Kidney (tissue), 14 donors: ENCODE data around the gene LCK. TPM values are rescaled to one million over a fixed set of nuclear protein-coding genes. Genes with fewer than 3 reads are reported as not detected.

ENCODE experiments used
- DNase-seq, 5 donors: peaks; one replicate each; pipeline ENCODE4 v3.0.0-alpha.2; 2013 to 2020
- FAIRE-seq: peaks from 2 replicates; lab custom pipeline; 2012; peaks lifted over from hg19 to GRCh38; lab: Jason Lieb, UNC
- H3K27ac ChIP-seq, 2 donors: one replicate each; pipeline ENCODE4 v1.7.0; 2013; ENCODE audit warnings: low read depth in 2 of 2, low read length in 2 of 2, inconsistent platforms in 1 of 2
- H3K27me3 ChIP-seq: one replicate; pipeline ENCODE4 v1.7.1; 2013; ENCODE audit warnings: low read length, inconsistent platforms; ENCODE audit not compliant: control insufficient read depth, insufficient read depth
- H3K36me3 ChIP-seq, 3 donors: one replicate each; pipeline versions ENCODE4 v1.7.0 to v1.7.1; 2013; ENCODE audit warnings: low read length in 3 of 3, control low read depth in 1 of 3, inconsistent platforms in 1 of 3; ENCODE audit not compliant: insufficient read depth in 3 of 3, control insufficient read depth in 2 of 3
- H3K4me1 ChIP-seq, 3 donors: one replicate each; pipeline versions ENCODE4 v1.7.0 to v1.7.1; 2013; ENCODE audit warnings: low read length in 3 of 3, inconsistent platforms in 1 of 3, low read depth in 1 of 3; ENCODE audit not compliant: control insufficient read depth in 2 of 3, insufficient read depth in 2 of 3
- H3K4me3 ChIP-seq, 3 donors: one replicate each; pipeline versions ENCODE4 v1.7.0 to v1.8.1; 2013; ENCODE audit warnings: low read length in 3 of 3, control low read depth in 1 of 3, inconsistent platforms in 1 of 3
- H3K9ac ChIP-seq, 3 donors: one replicate each; pipeline versions ENCODE4 v1.7.0 to v1.7.1; 2013; ENCODE audit warnings: low read length in 3 of 3, control low read depth in 1 of 3, inconsistent platforms in 1 of 3
- H3K9me3 ChIP-seq, 3 donors: one replicate each; pipeline versions ENCODE4 v1.7.0 to v1.7.1; 2013; ENCODE audit warnings: low read length in 3 of 3, control low read depth in 1 of 3, inconsistent platforms in 1 of 3; ENCODE audit not compliant: control insufficient read depth in 2 of 3, insufficient read depth in 1 of 3
- CTCF ChIP-seq: IDR thresholded peaks from 3 replicates; pipeline ENCODE4 v1.5.1; 2012; ENCODE audit warnings: mild to moderate bottlenecking, moderate library complexity, borderline replicate concordance; ENCODE audit not compliant: insufficient read depth; ENCODE audit errors: extremely low read depth
- intact Hi-C: fragments of 100-400 bp; cut with DNase I; formaldehyde crosslinking; loops from one replicate; pipeline ENCODE4 v1.11.1; 2022
- polyA plus RNA-seq: library from polyadenylated mRNA; stranded (reverse); fragments of 350-450 nt; fragmentation: Illumina TruSeq; extraction: RNeasy Lipid Tissue Mini Kit (QIAGEN cat#74804); gene quantifications from one replicate; pipeline ENCODE4 v1.2.3, GENCODE V29; 2014; ENCODE audit warnings: low read depth, low replicate concordance; ENCODE audit not compliant: insufficient read depth
- total RNA-seq: library from RNA; stranded (reverse); fragmentation: NEBNext Ultra II Directional; extraction: Animal tissue kit (Norgen Biotek cat#: 25700); gene quantifications from one replicate; pipeline ENCODE4 v1.2.1, GENCODE V29; 2021
- donor health status: control.
- donor health status: control.
- donor health status: control.
- donor health status: control.
- donor health status: control.
- donor health status: DM: yes; HTN: yes; CAD: no.
- donor health status: Normal renal cell carcinoma (clear cell type).

Gene LCK
- total and polyA plus RNA-seq, 2 donors from 2014 or later, result 0.99 to 10.3 TPM

DNA sequence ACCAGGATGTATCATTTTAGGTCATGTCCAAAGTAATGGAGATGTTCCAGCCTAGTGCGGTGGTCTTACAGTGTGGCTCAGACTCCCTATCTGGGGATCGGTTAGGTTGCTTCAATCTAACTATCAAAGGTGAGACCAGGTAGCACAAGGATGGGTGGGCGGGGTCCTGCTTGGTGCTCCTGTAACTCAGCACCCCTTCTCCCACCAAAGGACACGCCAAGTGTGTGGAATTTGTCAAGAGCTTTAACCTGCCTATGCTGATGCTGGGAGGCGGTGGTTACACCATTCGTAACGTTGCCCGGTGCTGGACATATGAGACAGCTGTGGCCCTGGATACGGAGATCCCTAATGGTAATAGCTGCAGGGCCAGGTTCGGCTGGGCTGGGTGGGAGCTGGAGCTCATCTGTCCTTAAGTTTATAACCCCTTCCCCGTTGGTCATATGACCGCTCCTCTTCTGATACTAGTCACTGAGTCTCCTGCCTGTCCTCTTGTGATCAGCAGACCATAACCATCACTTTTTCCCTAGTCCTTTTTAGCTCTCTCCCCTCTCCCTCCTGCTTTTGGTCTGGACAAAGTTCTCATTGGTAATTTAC is 79.6 kb downstream of the LCK start:
- Histone ChIP-seq H3K9ac (no peak overlapping the region), H3K27ac (no peak overlapping the region), H3K36me3 (peaks cover 7 to 44% (median 27%) of the 10 kb centered on the region in 3 donors), H3K9me3 (no peaks in the 10 kb centered on the region), H3K4me3 (no peak overlapping the region), H3K27me3 (no peaks in the 10 kb centered on the region), H3K4me1 (peaks cover 0 to 8% (median 0%) of the 10 kb centered on the region in 3 donors)
- no peak for TF ChIP-seq CTCF
- intact Hi-C loops, result no loop called here
- no peak for FAIRE-seq
- DNase-seq, result peak; percentile 12 to 84 (median 74)

DNA sequence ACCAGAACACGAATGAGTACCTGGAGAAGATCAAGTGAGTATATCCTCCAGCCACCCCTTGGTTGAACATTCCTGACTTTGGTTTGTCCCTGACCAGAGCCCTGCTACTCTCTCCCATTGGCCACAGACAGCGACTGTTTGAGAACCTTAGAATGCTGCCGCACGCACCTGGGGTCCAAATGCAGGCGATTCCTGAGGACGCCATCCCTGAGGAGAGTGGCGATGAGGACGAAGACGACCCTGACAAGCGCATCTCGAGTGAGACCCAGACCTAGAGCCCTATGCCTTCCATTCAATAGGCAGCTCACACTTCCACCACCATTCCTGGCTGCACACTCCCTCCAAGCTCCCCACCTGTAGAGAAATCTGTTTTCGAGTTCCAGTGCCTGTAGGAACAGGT is 80.5 kb downstream of the LCK start:
- no peak overlapping the region for H3K9ac ChIP-seq
- no peak for FAIRE-seq
- peaks cover 0 to 9% (median 0%) of the 10 kb centered on the region in 3 donors for H3K4me1 ChIP-seq
- H3K9me3 ChIP-seq, result no peaks in the 10 kb centered on the region
- intact Hi-C loops, result no loop called here
- TF ChIP-seq CTCF, result no peak
- H3K4me3 ChIP-seq, result no peak overlapping the region
- H3K27me3 ChIP-seq, result no peaks in the 10 kb centered on the region
- DNase-seq, result peak in 1 of 5 donors; percentile 45
- H3K27ac ChIP-seq, result no peak overlapping the region
- peaks cover 7 to 44% (median 27%) of the 10 kb centered on the region in 3 donors for H3K36me3 ChIP-seq

- no peaks in the 10 kb centered on the region for H3K9me3 ChIP-seq
- H3K27ac ChIP-seq, result no peak overlapping the region
- TF ChIP-seq CTCF, result no peak
- H3K4me3 ChIP-seq, result no peak overlapping the region
- FAIRE-seq (no peak), DNase-seq (peak in 3 of 5 donors; percentile 37 to 57 (median 53))
- intact Hi-C loops, result no loop called here
- peaks cover 7 to 36% (median 23%) of the 10 kb centered on the region in 3 donors for H3K36me3 ChIP-seq
- no peaks in the 10 kb centered on the region for H3K27me3 ChIP-seq
- peaks cover 0 to 12% (median 0%) of the 10 kb centered on the region in 3 donors for H3K4me1 ChIP-seq
- H3K9ac ChIP-seq, result no peak overlapping the region
Measured at GRCh38 chr1:32332290-32333079, 81.4 kb downstream of the LCK start.
